ENCODE data around the gene KCNAB2. TPM values are rescaled to one million over a fixed set of nuclear protein-coding genes. Genes with fewer than 3 reads are reported as not detected.
A peak's percentile ranks its signal among the peaks of the same experiment; 100 is the strongest.

KCNAB2 gene
- total RNA-seq, 1 experiment from 2014 or later = 10.3 TPM

DNA sequence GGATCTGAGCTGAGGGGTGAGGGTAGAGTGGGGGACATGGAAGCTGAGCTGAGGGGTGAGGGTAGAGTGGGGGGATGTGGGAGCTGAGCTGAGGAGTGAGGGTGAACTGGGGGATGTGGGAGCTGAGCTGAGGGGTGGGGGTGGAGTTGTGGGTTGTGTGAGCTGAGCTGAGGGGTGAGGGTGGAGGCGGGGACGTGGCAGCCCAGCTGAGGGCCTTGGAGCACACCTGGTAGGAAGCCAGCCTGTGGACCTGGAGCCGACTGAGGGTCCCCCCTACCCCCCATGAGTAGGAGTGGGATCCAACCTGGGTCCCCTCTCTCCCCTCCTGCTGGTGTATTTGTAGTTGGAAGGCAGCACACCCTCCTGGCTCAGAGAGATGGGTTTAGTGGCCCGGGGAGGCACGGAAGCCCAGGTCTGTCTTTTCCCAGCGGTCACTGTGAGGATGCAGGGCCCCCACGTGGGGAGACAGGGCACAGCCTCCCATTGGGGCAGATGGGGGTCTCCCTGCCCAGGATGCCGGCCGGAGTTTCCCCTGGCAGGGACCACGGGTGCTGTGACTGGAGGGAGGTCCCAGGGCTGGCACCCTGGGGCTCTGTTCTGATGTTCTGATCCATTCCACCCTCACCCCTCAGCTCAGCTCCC is 40.3 kb upstream of the KCNAB2 start:
- DNase-seq (ENCODE audit: low spot score) = no peak

DNA sequence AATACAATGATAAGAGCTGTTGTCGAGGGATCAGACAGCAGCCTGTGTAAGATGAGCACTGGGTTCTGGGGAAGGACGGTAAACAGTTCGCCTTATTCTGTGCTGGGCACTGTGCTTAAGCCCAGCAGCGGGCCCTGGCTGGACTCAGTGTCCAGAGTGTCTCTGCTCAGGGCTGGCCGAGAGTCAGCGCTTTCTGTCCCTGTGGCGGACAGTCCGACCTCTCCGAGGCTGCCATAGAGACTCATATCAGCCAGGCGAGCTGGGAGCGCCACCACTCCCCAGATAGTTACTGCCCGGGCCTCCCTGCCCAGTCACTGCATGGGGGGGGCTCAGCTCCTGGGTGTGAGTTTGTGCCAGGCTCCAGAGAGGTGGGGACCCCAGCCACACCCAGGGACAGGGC is 38.8 kb upstream of the KCNAB2 start:
- no peak for ATAC-seq
- H3K4me3 Mint-ChIP-seq = no peak overlapping the region
- TF ChIP-seq ZNF423 (CRISPR knock-in tag; IDR thresholded peaks at IDR 0.05) = no peak
- TF ChIP-seq OVOL2 (CRISPR knock-in tag; IDR thresholded peaks at IDR 0.05; ENCODE audit: borderline replicate concordance) = no peak
- TF ChIP-seq, protein P1, sequence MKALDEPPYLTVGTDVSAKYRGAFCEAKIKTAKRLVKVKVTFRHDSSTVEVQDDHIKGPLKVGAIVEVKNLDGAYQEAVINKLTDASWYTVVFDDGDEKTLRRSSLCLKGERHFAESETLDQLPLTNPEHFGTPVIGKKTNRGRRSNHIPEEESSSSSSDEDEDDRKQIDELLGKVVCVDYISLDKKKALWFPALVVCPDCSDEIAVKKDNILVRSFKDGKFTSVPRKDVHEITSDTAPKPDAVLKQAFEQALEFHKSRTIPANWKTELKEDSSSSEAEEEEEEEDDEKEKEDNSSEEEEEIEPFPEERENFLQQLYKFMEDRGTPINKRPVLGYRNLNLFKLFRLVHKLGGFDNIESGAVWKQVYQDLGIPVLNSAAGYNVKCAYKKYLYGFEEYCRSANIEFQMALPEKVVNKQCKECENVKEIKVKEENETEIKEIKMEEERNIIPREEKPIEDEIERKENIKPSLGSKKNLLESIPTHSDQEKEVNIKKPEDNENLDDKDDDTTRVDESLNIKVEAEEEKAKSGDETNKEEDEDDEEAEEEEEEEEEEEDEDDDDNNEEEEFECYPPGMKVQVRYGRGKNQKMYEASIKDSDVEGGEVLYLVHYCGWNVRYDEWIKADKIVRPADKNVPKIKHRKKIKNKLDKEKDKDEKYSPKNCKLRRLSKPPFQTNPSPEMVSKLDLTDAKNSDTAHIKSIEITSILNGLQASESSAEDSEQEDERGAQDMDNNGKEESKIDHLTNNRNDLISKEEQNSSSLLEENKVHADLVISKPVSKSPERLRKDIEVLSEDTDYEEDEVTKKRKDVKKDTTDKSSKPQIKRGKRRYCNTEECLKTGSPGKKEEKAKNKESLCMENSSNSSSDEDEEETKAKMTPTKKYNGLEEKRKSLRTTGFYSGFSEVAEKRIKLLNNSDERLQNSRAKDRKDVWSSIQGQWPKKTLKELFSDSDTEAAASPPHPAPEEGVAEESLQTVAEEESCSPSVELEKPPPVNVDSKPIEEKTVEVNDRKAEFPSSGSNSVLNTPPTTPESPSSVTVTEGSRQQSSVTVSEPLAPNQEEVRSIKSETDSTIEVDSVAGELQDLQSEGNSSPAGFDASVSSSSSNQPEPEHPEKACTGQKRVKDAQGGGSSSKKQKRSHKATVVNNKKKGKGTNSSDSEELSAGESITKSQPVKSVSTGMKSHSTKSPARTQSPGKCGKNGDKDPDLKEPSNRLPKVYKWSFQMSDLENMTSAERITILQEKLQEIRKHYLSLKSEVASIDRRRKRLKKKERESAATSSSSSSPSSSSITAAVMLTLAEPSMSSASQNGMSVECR (CRISPR knock-in tag; IDR thresholded peaks at IDR 0.05; ENCODE audit: borderline replicate concordance) = no peak
- TF ChIP-seq ZNF317 (CRISPR knock-in tag; IDR thresholded peaks at IDR 0.05; ENCODE audit: borderline replicate concordance, low read depth) = no peak
- TF ChIP-seq ELF4 (CRISPR knock-in tag; IDR thresholded peaks at IDR 0.05; ENCODE audit: low read depth) = no peak
- TF ChIP-seq, protein P2, sequence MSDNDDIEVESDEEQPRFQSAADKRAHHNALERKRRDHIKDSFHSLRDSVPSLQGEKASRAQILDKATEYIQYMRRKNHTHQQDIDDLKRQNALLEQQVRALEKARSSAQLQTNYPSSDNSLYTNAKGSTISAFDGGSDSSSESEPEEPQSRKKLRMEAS (CRISPR knock-in tag; IDR thresholded peaks at IDR 0.05) = no peak
- TF ChIP-seq, protein P3, sequence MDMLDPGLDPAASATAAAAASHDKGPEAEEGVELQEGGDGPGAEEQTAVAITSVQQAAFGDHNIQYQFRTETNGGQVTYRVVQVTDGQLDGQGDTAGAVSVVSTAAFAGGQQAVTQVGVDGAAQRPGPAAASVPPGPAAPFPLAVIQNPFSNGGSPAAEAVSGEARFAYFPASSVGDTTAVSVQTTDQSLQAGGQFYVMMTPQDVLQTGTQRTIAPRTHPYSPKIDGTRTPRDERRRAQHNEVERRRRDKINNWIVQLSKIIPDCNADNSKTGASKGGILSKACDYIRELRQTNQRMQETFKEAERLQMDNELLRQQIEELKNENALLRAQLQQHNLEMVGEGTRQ (CRISPR knock-in tag; IDR thresholded peaks at IDR 0.05) = no peak

More for the DNA sequence above, 40.3 kb upstream of the KCNAB2 start:
- POLR2A ChIA-PET = no interaction called here
- H3K9me3 Mint-ChIP-seq = no peaks in the 10 kb centered on the region
- H3K27ac Mint-ChIP-seq = no peak overlapping the region
- H3K4me3 Mint-ChIP-seq = no peak overlapping the region
- H3K4me1 Mint-ChIP-seq = peaks cover 11% of the 10 kb centered on the region
- CTCF ChIA-PET = interaction anchor here (0.6 to 1.0 kb wide), 2 partner anchors 259 to 433 kb away, joined by 3 to 5 read pairs; no protein-coding TSS in a partner anchor
- ATAC-seq = no peak
- no peaks in the 10 kb centered on the region for H3K27me3 Mint-ChIP-seq (ENCODE audit: low read depth)
- TF ChIP-seq CREM (CRISPR knock-in tag; IDR thresholded peaks at IDR 0.05) (no peak), FOXK1 (CRISPR knock-in tag; IDR thresholded peaks at IDR 0.05) (no peak), ZNF138 (CRISPR knock-in tag; conservative IDR thresholded peaks at IDR 0.05) (no peak), CREB1 (CRISPR knock-in tag; IDR thresholded peaks at IDR 0.05) (no peak)
- TF ChIP-seq, protein P4, sequence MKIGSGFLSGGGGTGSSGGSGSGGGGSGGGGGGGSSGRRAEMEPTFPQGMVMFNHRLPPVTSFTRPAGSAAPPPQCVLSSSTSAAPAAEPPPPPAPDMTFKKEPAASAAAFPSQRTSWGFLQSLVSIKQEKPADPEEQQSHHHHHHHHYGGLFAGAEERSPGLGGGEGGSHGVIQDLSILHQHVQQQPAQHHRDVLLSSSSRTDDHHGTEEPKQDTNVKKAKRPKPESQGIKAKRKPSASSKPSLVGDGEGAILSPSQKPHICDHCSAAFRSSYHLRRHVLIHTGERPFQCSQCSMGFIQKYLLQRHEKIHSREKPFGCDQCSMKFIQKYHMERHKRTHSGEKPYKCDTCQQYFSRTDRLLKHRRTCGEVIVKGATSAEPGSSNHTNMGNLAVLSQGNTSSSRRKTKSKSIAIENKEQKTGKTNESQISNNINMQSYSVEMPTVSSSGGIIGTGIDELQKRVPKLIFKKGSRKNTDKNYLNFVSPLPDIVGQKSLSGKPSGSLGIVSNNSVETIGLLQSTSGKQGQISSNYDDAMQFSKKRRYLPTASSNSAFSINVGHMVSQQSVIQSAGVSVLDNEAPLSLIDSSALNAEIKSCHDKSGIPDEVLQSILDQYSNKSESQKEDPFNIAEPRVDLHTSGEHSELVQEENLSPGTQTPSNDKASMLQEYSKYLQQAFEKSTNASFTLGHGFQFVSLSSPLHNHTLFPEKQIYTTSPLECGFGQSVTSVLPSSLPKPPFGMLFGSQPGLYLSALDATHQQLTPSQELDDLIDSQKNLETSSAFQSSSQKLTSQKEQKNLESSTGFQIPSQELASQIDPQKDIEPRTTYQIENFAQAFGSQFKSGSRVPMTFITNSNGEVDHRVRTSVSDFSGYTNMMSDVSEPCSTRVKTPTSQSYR (CRISPR knock-in tag; IDR thresholded peaks at IDR 0.05) = no peak
- TF ChIP-seq, protein P3 (CRISPR knock-in tag; IDR thresholded peaks at IDR 0.05) = no peak
- TF ChIP-seq, protein P5, sequence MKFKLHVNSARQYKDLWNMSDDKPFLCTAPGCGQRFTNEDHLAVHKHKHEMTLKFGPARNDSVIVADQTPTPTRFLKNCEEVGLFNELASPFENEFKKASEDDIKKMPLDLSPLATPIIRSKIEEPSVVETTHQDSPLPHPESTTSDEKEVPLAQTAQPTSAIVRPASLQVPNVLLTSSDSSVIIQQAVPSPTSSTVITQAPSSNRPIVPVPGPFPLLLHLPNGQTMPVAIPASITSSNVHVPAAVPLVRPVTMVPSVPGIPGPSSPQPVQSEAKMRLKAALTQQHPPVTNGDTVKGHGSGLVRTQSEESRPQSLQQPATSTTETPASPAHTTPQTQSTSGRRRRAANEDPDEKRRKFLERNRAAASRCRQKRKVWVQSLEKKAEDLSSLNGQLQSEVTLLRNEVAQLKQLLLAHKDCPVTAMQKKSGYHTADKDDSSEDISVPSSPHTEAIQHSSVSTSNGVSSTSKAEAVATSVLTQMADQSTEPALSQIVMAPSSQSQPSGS (CRISPR knock-in tag; IDR thresholded peaks at IDR 0.05; ENCODE audit: borderline replicate concordance, low read depth) = no peak
- TF ChIP-seq, protein P2 (CRISPR knock-in tag; IDR thresholded peaks at IDR 0.05) = no peak
- TF ChIP-seq, protein P6, sequence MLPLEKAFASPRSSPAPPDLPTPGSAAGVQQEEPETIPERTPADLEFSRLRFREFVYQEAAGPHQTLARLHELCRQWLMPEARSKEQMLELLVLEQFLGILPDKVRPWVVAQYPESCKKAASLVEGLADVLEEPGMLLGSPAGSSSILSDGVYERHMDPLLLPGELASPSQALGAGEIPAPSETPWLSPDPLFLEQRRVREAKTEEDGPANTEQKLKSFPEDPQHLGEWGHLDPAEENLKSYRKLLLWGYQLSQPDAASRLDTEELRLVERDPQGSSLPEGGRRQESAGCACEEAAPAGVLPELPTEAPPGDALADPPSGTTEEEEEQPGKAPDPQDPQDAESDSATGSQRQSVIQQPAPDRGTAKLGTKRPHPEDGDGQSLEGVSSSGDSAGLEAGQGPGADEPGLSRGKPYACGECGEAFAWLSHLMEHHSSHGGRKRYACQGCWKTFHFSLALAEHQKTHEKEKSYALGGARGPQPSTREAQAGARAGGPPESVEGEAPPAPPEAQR (CRISPR knock-in tag; IDR thresholded peaks at IDR 0.05) = no peak
- TF ChIP-seq, protein P7, sequence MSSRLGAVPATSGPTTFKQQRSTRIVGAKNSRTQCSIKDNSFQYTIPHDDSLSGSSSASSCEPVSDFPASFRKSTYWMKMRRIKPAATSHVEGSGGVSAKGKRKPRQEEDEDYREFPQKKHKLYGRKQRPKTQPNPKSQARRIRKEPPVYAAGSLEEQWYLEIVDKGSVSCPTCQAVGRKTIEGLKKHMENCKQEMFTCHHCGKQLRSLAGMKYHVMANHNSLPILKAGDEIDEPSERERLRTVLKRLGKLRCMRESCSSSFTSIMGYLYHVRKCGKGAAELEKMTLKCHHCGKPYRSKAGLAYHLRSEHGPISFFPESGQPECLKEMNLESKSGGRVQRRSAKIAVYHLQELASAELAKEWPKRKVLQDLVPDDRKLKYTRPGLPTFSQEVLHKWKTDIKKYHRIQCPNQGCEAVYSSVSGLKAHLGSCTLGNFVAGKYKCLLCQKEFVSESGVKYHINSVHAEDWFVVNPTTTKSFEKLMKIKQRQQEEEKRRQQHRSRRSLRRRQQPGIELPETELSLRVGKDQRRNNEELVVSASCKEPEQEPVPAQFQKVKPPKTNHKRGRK (CRISPR knock-in tag; IDR thresholded peaks at IDR 0.05; ENCODE audit: borderline replicate concordance) = no peak
- H3K36me3 Mint-ChIP-seq = no peaks in the 10 kb centered on the region

More for the DNA sequence above, 38.8 kb upstream of the KCNAB2 start:
- DNase-seq (ENCODE audit: low spot score) = peak; percentile 7
- H3K4me1 Mint-ChIP-seq = peaks cover 11% of the 10 kb centered on the region
- H3K36me3 Mint-ChIP-seq = no peaks in the 10 kb centered on the region
- no peak overlapping the region for H3K27ac Mint-ChIP-seq
- no peaks in the 10 kb centered on the region; the same call in 1 of the 2 replicates for H3K27me3 Mint-ChIP-seq (ENCODE audit: low read depth)
- CTCF ChIA-PET = interaction anchor here (1.5 to 3.2 kb wide), 3 partner anchors 13 to 27 kb away, joined by 4 to 17 read pairs (median 5); no protein-coding TSS in a partner anchor
- POLR2A ChIA-PET = no interaction called here
- H3K9me3 Mint-ChIP-seq = no peaks in the 10 kb centered on the region

All from WTC11 (cell line).